Measurements from ENCODE around the gene TCF7L2. TPM values are rescaled to one million over a fixed set of nuclear protein-coding genes. Genes with fewer than 3 reads are reported as not detected.

The TCF7L2 gene
- total and polyA plus RNA-seq, 9 of the 15 experiments (the other 6 are each of a cell fraction or from before 2014, with no cell fraction given) = 0.32 to 2.8 (median 0.92) TPM

DNA sequence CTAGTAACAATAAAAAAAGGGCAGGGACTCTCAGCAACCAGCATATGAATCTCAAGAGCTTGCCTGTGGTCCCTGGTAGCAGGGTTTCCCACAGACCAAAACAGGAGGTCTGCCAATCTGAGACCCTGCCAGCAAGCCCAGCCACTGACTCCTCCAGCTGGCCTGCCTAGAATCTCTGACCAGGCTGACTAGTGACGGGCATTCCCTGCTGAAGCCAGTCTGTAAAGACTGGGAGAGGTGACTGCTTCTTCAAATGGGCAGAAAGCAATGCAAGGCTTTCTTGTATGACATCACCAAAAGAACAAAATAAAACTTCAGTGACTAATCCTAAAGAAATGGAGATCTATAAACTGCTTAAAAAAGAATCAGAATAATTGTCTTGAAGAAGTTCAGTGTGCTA lies 249.4 kb downstream of the TCF7L2 start (continued):
- TF ChIP-seq ILK (tag; IDR thresholded peaks at IDR 0.05; ENCODE audit: borderline replicate concordance, low read depth) (no peak), SPI1 (IDR thresholded peaks at IDR 0.05; ENCODE audit: borderline replicate concordance, low read depth, low read length) (no peak), TEAD4 (IDR thresholded peaks at IDR 0.05; ENCODE audit: low read length) (no peak), TEAD4 (CRISPR knock-in tag; IDR thresholded peaks at IDR 0.05; ENCODE audit: borderline replicate concordance) (no peak), GABPB1 (CRISPR knock-in tag; IDR thresholded peaks at IDR 0.05) (no peak), PTRF (tag; IDR thresholded peaks at IDR 0.05) (no peak), FUS (optimal IDR thresholded peaks at IDR 0.05; ENCODE audit: low read depth, low read length) (no peak), CHD2 (IDR thresholded peaks at IDR 0.05; ENCODE audit: low read depth, low read length) (no peak), SNRNP70 (optimal IDR thresholded peaks at IDR 0.05; ENCODE audit: low read depth, low read length) (no peak), PHF8 (IDR thresholded peaks at IDR 0.05; ENCODE audit: borderline replicate concordance, low read length) (no peak)
- TF ChIP-seq, protein P1, sequence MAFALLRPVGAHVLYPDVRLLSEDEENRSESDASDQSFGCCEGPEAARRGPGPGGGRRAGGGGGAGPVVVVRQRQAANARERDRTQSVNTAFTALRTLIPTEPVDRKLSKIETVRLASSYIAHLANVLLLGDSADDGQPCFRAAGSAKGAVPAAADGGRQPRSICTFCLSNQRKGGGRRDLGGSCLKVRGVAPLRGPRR (CRISPR knock-in tag; IDR thresholded peaks at IDR 0.05) = no peak
- TF ChIP-seq, protein P2, sequence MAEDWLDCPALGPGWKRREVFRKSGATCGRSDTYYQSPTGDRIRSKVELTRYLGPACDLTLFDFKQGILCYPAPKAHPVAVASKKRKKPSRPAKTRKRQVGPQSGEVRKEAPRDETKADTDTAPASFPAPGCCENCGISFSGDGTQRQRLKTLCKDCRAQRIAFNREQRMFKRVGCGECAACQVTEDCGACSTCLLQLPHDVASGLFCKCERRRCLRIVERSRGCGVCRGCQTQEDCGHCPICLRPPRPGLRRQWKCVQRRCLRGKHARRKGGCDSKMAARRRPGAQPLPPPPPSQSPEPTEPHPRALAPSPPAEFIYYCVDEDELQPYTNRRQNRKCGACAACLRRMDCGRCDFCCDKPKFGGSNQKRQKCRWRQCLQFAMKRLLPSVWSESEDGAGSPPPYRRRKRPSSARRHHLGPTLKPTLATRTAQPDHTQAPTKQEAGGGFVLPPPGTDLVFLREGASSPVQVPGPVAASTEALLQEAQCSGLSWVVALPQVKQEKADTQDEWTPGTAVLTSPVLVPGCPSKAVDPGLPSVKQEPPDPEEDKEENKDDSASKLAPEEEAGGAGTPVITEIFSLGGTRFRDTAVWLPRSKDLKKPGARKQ (CRISPR knock-in tag; IDR thresholded peaks at IDR 0.05) = no peak
- TF ChIP-seq, protein P3, sequence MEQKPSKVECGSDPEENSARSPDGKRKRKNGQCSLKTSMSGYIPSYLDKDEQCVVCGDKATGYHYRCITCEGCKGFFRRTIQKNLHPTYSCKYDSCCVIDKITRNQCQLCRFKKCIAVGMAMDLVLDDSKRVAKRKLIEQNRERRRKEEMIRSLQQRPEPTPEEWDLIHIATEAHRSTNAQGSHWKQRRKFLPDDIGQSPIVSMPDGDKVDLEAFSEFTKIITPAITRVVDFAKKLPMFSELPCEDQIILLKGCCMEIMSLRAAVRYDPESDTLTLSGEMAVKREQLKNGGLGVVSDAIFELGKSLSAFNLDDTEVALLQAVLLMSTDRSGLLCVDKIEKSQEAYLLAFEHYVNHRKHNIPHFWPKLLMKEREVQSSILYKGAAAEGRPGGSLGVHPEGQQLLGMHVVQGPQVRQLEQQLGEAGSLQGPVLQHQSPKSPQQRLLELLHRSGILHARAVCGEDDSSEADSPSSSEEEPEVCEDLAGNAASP (IDR thresholded peaks at IDR 0.05) = no peak
- TF ChIP-seq, protein P4, sequence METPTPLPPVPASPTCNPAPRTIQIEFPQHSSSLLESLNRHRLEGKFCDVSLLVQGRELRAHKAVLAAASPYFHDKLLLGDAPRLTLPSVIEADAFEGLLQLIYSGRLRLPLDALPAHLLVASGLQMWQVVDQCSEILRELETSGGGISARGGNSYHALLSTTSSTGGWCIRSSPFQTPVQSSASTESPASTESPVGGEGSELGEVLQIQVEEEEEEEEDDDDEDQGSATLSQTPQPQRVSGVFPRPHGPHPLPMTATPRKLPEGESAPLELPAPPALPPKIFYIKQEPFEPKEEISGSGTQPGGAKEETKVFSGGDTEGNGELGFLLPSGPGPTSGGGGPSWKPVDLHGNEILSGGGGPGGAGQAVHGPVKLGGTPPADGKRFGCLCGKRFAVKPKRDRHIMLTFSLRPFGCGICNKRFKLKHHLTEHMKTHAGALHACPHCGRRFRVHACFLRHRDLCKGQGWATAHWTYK (CRISPR knock-in tag; IDR thresholded peaks at IDR 0.05) = no peak
